Measurements from ENCODE around the gene NCKIPSD. TPM values are rescaled to one million over a fixed set of nuclear protein-coding genes. Genes with fewer than 3 reads are reported as not detected.

Gene NCKIPSD
- total RNA-seq, 1 donor = 17.7 TPM

DNA sequence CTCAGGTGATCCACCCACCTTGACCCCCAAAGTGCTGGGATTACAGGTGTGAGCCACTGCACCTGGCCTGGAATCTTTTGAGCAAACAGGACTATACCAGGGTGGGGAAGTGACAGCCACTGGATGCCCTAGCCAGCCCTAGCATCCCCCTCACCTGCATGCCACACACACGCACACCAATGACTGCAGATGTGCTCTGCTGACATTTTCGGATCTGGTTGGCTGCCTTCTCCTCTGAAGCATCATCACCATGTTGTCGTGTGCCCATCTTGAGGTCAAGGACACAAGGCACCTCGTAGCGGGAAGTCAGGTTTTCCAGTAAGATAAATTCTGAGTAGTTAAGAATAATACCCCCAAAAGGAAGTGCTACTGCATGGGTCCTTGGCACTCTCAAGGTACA is 3.7 kb upstream of the NCKIPSD start:
- no peaks in the 10 kb centered on the region for H3K27me3 ChIP-seq (ENCODE audit: insufficient read depth, low read length)
- no peak overlapping the region for H3K27ac ChIP-seq (ENCODE audit: low read depth, low read length)
- H4K20me1 ChIP-seq (ENCODE audit: insufficient read depth, low read length) = peaks cover 27% of the 10 kb centered on the region
- H3K4me2 ChIP-seq (ENCODE audit: insufficient read depth, low read length) = no peak overlapping the region
- DNase-seq (ENCODE audit: insufficient read length, low spot score, missing footprints) = no peak
- peaks cover 68% of the 10 kb centered on the region for H3K36me3 ChIP-seq (ENCODE audit: insufficient read depth, low read length)
- no peak overlapping the region for H2AFZ ChIP-seq (ENCODE audit: low read length)
- H3K79me2 ChIP-seq (ENCODE audit: insufficient read depth, low read length) = peaks cover 52% of the 10 kb centered on the region
- H3K9me3 ChIP-seq (ENCODE audit: low read depth, low read length) = no peaks in the 10 kb centered on the region
- peaks cover 19% of the 10 kb centered on the region for H3K4me1 ChIP-seq (ENCODE audit: insufficient read depth, low read length)
- H3K4me3 ChIP-seq (ENCODE audit: insufficient read depth, low read length) = no peak overlapping the region
- TF ChIP-seq, protein P1, sequence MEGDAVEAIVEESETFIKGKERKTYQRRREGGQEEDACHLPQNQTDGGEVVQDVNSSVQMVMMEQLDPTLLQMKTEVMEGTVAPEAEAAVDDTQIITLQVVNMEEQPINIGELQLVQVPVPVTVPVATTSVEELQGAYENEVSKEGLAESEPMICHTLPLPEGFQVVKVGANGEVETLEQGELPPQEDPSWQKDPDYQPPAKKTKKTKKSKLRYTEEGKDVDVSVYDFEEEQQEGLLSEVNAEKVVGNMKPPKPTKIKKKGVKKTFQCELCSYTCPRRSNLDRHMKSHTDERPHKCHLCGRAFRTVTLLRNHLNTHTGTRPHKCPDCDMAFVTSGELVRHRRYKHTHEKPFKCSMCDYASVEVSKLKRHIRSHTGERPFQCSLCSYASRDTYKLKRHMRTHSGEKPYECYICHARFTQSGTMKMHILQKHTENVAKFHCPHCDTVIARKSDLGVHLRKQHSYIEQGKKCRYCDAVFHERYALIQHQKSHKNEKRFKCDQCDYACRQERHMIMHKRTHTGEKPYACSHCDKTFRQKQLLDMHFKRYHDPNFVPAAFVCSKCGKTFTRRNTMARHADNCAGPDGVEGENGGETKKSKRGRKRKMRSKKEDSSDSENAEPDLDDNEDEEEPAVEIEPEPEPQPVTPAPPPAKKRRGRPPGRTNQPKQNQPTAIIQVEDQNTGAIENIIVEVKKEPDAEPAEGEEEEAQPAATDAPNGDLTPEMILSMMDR (IDR thresholded peaks at IDR 0.05; ENCODE audit: extremely low read depth, low read depth, low read length) = no peak

DNA sequence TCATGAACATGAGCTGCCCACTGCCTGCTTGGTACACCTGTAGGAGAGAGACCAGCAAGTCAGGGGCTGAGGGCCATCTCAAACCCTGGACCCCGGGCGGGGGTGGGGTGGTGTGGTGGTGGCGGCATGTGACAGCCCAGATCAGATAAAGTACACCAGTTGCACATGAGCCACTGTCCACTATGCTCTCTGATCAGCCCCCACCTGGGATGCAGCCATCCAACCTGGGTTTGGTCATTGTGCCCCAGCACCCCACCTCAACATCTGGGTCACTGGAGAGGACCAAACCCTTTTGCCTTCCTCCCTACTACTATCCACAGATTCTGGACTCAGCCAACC is 3.0 kb upstream of the NCKIPSD start:
- Histone ChIP-seq H3K79me2 (ENCODE audit: insufficient read depth, low read length) (peaks cover 54% of the 10 kb centered on the region), H4K20me1 (ENCODE audit: insufficient read depth, low read length) (peaks cover 24% of the 10 kb centered on the region), H3K27me3 (ENCODE audit: insufficient read depth, low read length) (no peaks in the 10 kb centered on the region), H3K4me2 (ENCODE audit: insufficient read depth, low read length) (no peak overlapping the region), H3K4me1 (ENCODE audit: insufficient read depth, low read length) (peaks cover 18% of the 10 kb centered on the region), H3K27ac (ENCODE audit: low read depth, low read length) (no peak overlapping the region), H3K4me3 (ENCODE audit: insufficient read depth, low read length) (no peak overlapping the region), H3K36me3 (ENCODE audit: insufficient read depth, low read length) (peaks cover 61% of the 10 kb centered on the region), H3K9me3 (ENCODE audit: low read depth, low read length) (no peaks in the 10 kb centered on the region), H2AFZ (ENCODE audit: low read length) (no peak overlapping the region)
- no peak for DNase-seq (ENCODE audit: insufficient read length, low spot score, missing footprints)
- TF ChIP-seq, protein P1 (IDR thresholded peaks at IDR 0.05; ENCODE audit: extremely low read depth, low read depth, low read length) = no peak

DNA sequence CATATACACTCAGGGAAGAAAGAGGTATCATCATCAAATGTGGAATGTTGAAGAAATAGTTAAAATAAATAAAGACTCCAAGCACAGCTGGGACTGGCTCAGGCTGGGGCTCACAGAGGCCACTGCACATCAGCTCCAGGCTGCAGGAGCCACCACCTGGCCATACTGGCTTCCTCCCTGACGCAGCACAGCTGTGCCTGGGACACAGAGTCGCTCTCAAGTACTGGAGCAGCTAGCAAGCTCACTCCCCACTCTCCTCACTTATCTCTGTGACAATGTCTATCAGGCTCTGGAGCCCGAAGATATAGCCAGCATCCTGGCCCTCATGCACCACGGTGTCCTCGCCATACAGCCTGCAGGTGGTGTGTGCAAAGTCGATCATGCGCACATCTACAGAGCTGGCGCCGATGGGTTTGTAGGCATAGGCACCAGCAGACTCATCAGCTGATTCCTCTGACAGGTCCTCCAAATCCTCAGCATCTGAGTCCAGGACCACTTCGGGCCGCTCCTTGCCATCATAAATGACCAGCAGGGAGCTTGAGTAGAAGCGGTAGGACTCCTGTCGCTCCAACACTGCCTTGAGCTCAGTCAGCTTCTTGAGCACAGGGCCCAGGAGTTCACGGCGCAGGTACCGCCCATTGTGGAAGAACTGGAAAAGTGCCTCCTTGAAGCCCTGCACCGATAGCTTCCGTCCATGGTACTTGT is 2.5 kb upstream of the NCKIPSD start:
- Histone ChIP-seq H3K4me2 (ENCODE audit: insufficient read depth, low read length) (no peak overlapping the region), H3K27ac (ENCODE audit: low read depth, low read length) (no peak overlapping the region), H3K4me1 (ENCODE audit: insufficient read depth, low read length) (peaks cover 20% of the 10 kb centered on the region), H3K4me3 (ENCODE audit: insufficient read depth, low read length) (no peak overlapping the region), H3K36me3 (ENCODE audit: insufficient read depth, low read length) (peaks cover 58% of the 10 kb centered on the region), H2AFZ (ENCODE audit: low read length) (no peak overlapping the region), H4K20me1 (ENCODE audit: insufficient read depth, low read length) (peaks cover 24% of the 10 kb centered on the region), H3K27me3 (ENCODE audit: insufficient read depth, low read length) (no peaks in the 10 kb centered on the region), H3K9me3 (ENCODE audit: low read depth, low read length) (no peaks in the 10 kb centered on the region), H3K79me2 (ENCODE audit: insufficient read depth, low read length) (peaks cover 53% of the 10 kb centered on the region)
- TF ChIP-seq, protein P1 (IDR thresholded peaks at IDR 0.05; ENCODE audit: extremely low read depth, low read depth, low read length) = no peak
- DNase-seq (ENCODE audit: insufficient read length, low spot score, missing footprints) = no peak

DNA sequence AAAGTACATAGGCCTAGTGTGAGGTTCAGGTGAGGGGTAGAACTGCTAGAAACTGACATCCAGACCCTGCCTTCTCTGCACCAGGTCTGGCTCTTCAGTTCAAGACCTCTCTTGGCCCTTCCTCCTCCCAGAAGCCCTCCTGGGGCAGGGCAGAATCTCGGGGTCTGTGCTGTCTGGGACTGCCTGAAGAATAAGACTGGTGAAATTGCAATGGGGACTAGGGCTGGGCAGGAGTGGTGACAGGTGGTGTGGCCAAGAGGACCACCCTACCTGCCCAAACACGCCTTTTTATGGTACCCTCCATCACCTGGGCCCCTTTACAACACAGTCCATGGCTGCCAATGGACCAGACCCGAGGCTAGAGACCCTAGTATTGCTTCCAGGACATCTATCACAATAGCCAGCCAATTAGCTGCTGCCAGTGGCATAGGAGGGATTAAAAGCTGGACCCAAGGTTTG is 1.5 kb upstream of the NCKIPSD start:
- no peak for DNase-seq (ENCODE audit: insufficient read length, low spot score, missing footprints)
- H3K4me1 ChIP-seq (ENCODE audit: insufficient read depth, low read length) = peaks cover 21% of the 10 kb centered on the region
- no peak overlapping the region for H3K4me3 ChIP-seq (ENCODE audit: insufficient read depth, low read length)
- no peaks in the 10 kb centered on the region for H3K27me3 ChIP-seq (ENCODE audit: insufficient read depth, low read length)
- no peak overlapping the region for H3K4me2 ChIP-seq (ENCODE audit: insufficient read depth, low read length)
- H4K20me1 ChIP-seq (ENCODE audit: insufficient read depth, low read length) = peaks cover 24% of the 10 kb centered on the region
- TF ChIP-seq, protein P1 (IDR thresholded peaks at IDR 0.05; ENCODE audit: extremely low read depth, low read depth, low read length) = no peak
- peaks cover 49% of the 10 kb centered on the region for H3K36me3 ChIP-seq (ENCODE audit: insufficient read depth, low read length)
- H3K79me2 ChIP-seq (ENCODE audit: insufficient read depth, low read length) = peaks cover 44% of the 10 kb centered on the region
- no peak overlapping the region for H2AFZ ChIP-seq (ENCODE audit: low read length)
- H3K9me3 ChIP-seq (ENCODE audit: low read depth, low read length) = no peaks in the 10 kb centered on the region
- H3K27ac ChIP-seq (ENCODE audit: low read depth, low read length) = no peak overlapping the region

Measured in osteoblast (primary cell).